Lower leg skin (tissue), 3 donors: ENCODE data around the gene RUNX3.

Source experiments
- CTCF ChIP-seq, 3 donors: fragments of 450-650 bp; IDR thresholded peaks; one replicate each; pipeline ENCODE4 v1.5.1; 2016; ENCODE audit warnings: antibody characterized with exemption in 3 of 3, mild to moderate bottlenecking in 3 of 3, moderate library complexity in 2 of 3
- POLR2A ChIP-seq, 2 donors: fragments of 450-650 bp; IDR thresholded peaks; one replicate each; pipeline ENCODE4 v1.6.1; 2016 to 2017; ENCODE audit warnings: antibody characterized with exemption in 2 of 2, mild to moderate bottlenecking in 1 of 2, moderate library complexity in 1 of 2

DNA sequence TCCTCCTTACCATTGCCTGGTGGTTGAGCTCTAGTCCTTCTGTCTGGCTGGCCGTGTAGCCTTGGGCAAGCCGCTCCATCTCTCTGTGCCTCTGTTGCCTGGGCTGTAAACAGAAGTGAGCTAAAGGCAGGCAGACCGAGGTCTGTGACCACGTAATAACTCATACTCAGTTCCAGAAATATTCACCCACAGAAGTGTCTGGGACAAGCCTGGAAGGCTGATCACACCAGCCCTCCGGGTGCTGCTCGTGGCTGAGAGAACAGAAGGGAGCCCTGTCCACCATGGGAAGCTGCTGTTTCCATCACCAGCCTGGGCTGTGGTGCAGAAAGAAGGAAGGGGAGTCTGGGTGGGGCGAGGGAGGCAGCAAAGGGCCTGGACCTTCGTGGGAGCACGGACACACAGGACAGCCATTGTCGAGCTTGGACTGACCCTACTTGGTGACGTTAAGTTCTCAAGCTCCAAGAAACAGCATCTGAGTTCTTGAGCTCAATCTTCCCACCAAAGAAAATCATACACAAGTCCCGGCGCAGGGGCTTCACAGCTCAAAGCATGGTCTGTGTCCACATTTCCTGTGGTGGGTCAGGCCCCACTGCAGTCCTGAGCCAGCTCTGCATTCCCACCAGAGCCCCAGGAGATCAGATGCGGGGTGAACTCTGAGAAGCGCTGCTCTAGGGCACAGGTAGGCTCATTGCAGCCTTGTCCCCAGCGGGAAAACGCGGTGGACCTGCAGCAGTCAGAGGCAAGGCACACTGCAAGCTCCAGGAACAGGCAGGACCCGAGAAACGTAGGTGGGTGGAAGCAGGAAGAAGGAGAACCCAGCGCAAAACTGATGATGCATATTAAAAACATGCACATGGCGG, 61.8 kb downstream of the RUNX3 start:
- no peak for TF ChIP-seq CTCF (IDR thresholded peaks at IDR 0.05)
- no peak for TF ChIP-seq POLR2A (IDR thresholded peaks at IDR 0.05)
